Peyer's patch (tissue), 4 donors: ENCODE data around the gene EEF2.
"Not testable (repeated sequence)": the region's sequence is repeated elsewhere in the genome, so short reads cannot be mapped to it uniquely, and the experiment has no call there.

Experiments used
- POLR2A ChIP-seq, 2 donors: fragments of 450-650 bp; IDR thresholded peaks; one replicate each; pipeline ENCODE4 v1.5.1; 2017; ENCODE audit warnings: antibody characterized with exemption in 2 of 2, mild to moderate bottlenecking in 2 of 2, moderate library complexity in 2 of 2
- TF ChIP-seq, protein P1 (sequence below), 6 experiments: fragments of 450-650 bp in 4 of 6; fragments of 200-600 bp in 2 of 6; sonication (generic) in 1 of 6; IDR thresholded peaks; one replicate each; pipeline ENCODE4 v1.5.1; 2017 to 2019; ENCODE audit warnings: antibody characterized with exemption in 6 of 6, mild to moderate bottlenecking in 3 of 6, moderate library complexity in 1 of 6

- not testable (repeated sequence) for TF ChIP-seq POLR2A (IDR thresholded peaks at IDR 0.05)
- TF ChIP-seq, protein P1, sequence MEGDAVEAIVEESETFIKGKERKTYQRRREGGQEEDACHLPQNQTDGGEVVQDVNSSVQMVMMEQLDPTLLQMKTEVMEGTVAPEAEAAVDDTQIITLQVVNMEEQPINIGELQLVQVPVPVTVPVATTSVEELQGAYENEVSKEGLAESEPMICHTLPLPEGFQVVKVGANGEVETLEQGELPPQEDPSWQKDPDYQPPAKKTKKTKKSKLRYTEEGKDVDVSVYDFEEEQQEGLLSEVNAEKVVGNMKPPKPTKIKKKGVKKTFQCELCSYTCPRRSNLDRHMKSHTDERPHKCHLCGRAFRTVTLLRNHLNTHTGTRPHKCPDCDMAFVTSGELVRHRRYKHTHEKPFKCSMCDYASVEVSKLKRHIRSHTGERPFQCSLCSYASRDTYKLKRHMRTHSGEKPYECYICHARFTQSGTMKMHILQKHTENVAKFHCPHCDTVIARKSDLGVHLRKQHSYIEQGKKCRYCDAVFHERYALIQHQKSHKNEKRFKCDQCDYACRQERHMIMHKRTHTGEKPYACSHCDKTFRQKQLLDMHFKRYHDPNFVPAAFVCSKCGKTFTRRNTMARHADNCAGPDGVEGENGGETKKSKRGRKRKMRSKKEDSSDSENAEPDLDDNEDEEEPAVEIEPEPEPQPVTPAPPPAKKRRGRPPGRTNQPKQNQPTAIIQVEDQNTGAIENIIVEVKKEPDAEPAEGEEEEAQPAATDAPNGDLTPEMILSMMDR (IDR thresholded peaks at IDR 0.05) = not testable (repeated sequence)
These were observed 26.2 kb upstream of the EEF2 start for GRCh38 chr19:4011430-4011829.
